H9 (cell line): ENCODE measurements around the gene SEPTIN2. TPM values are rescaled to one million over a fixed set of nuclear protein-coding genes. Genes with fewer than 3 reads are reported as not detected.
A peak's percentile ranks its signal among the peaks of the same experiment; 100 is the strongest.

Source experiments
- DNase-seq: peaks from one replicate; pipeline ENCODE4 v3.0.0-alpha.2; 2017
- H2AFZ ChIP-seq: one replicate; pipeline ENCODE4 v1.6.1; 2013; ENCODE audit warnings: mild to moderate bottlenecking, low read length, control low read depth, moderate library complexity
- H2AK5ac ChIP-seq: 2 replicates; pipeline ENCODE4 v1.6.1; 2013; ENCODE audit warnings: low read length, control low read depth, mixed read lengths; ENCODE audit not compliant: insufficient read length
- H2BK120ac ChIP-seq: one replicate; pipeline ENCODE4 v1.6.1; 2013; ENCODE audit warnings: low read depth, mild to moderate bottlenecking, low read length, control low read depth, inconsistent platforms; ENCODE audit not compliant: poor library complexity, severe bottlenecking
- H2BK12ac ChIP-seq: 2 replicates; pipeline ENCODE4 v1.6.1; 2013; ENCODE audit warnings: low read length, control low read depth, mixed read lengths, low read depth; ENCODE audit not compliant: insufficient read length
- H2BK15ac ChIP-seq: 2 replicates; pipeline ENCODE4 v1.6.1; 2013; ENCODE audit warnings: low read depth, low read length, control low read depth
- H2BK20ac ChIP-seq: one replicate; pipeline ENCODE4 v1.6.1; 2013; ENCODE audit warnings: low read depth, mild to moderate bottlenecking, low read length, control low read depth, inconsistent platforms; ENCODE audit not compliant: poor library complexity, severe bottlenecking
- H2BK5ac ChIP-seq: 2 replicates; pipeline ENCODE4 v1.6.1; 2013; ENCODE audit warnings: low read length, control low read depth, mixed read lengths; ENCODE audit not compliant: insufficient read length
- H3K14ac ChIP-seq: 2 replicates; pipeline ENCODE4 v1.6.1; 2013; ENCODE audit warnings: low read length, control low read depth; ENCODE audit not compliant: insufficient read depth
- H3K18ac ChIP-seq: 2 replicates; pipeline ENCODE4 v1.6.1; 2013; ENCODE audit warnings: low read depth, mild to moderate bottlenecking, mixed read lengths, low read length, control low read depth; ENCODE audit not compliant: insufficient read length
- H3K23ac ChIP-seq: 2 replicates; pipeline ENCODE4 v1.6.1; 2013; ENCODE audit warnings: low read length, control low read depth, mixed read lengths, low read depth; ENCODE audit not compliant: insufficient read length
- H3K23me2 ChIP-seq: 2 replicates; pipeline ENCODE4 v1.6.1; 2013; ENCODE audit warnings: low read depth, mild to moderate bottlenecking, mixed read lengths, low read length, control low read depth; ENCODE audit not compliant: insufficient read length, poor library complexity, severe bottlenecking
- H3K27ac ChIP-seq: 2 replicates; pipeline ENCODE4 v1.5.1; 2013; ENCODE audit warnings: low read length, control low read depth, mixed read lengths, low read depth; ENCODE audit not compliant: insufficient read length
- H3K27me3 ChIP-seq: 2 replicates; pipeline ENCODE4 v1.6.1; 2013; ENCODE audit warnings: low read length, control low read depth, inconsistent platforms; ENCODE audit not compliant: insufficient read depth
- H3K4ac ChIP-seq: 2 replicates; pipeline ENCODE4 v1.6.1; 2013; ENCODE audit warnings: low read depth, mild to moderate bottlenecking, control low read depth, inconsistent platforms, low read length, moderate library complexity
- H3K4me1 ChIP-seq: 2 replicates; pipeline ENCODE4 v1.6.1; 2013; ENCODE audit warnings: low read length, control low read depth, inconsistent platforms; ENCODE audit not compliant: insufficient read depth
- H3K4me2 ChIP-seq: 2 replicates; pipeline ENCODE4 v1.6.1; 2013; ENCODE audit warnings: low read length, control low read depth, mixed read lengths; ENCODE audit not compliant: insufficient read length, insufficient read depth
- H3K56ac ChIP-seq: 2 replicates; pipeline ENCODE4 v1.6.1; 2013; ENCODE audit warnings: low read depth, mild to moderate bottlenecking, mixed read lengths, low read length, control low read depth; ENCODE audit not compliant: insufficient read length
- H3K79me1 ChIP-seq: 2 replicates; pipeline ENCODE4 v1.6.1; 2013; ENCODE audit warnings: low read depth, mild to moderate bottlenecking, moderate library complexity, low read length, control low read depth, inconsistent platforms; ENCODE audit not compliant: insufficient read depth, poor library complexity, severe bottlenecking
- H3K79me2 ChIP-seq: 2 replicates; pipeline ENCODE4 v1.6.1; 2013; ENCODE audit warnings: low read length, control low read depth, inconsistent platforms; ENCODE audit not compliant: insufficient read depth
- H3K9ac ChIP-seq: 2 replicates; pipeline ENCODE4 v1.6.1; 2013; ENCODE audit warnings: low read length, control low read depth, mixed read lengths; ENCODE audit not compliant: insufficient read length; ENCODE audit errors: extremely low read depth
- H3K9me3 ChIP-seq: one replicate; pipeline ENCODE4 v1.6.1; 2013; ENCODE audit warnings: low read depth, low read length, inconsistent platforms; ENCODE audit not compliant: control insufficient read depth
- H3T11ph ChIP-seq: one replicate; pipeline ENCODE4 v1.6.1; 2013; ENCODE audit warnings: mild to moderate bottlenecking, low read length, control low read depth, inconsistent platforms
- H4K20me1 ChIP-seq: one replicate; pipeline ENCODE4 v1.6.1; 2013; ENCODE audit not compliant: control insufficient read depth, insufficient read length, insufficient read depth
- H4K5ac ChIP-seq: 2 replicates; pipeline ENCODE4 v1.6.1; 2013; ENCODE audit warnings: low read depth, mild to moderate bottlenecking, mixed read lengths, low read length, control low read depth; ENCODE audit not compliant: insufficient read length
- H4K8ac ChIP-seq: replicated peaks from 2 replicates; pipeline ENCODE4 v1.6.1; 2013; ENCODE audit warnings: low read length, control low read depth, mixed read lengths, low read depth; ENCODE audit not compliant: insufficient read length
- H4K91ac ChIP-seq: 2 replicates; pipeline ENCODE4 v1.6.1; 2013; ENCODE audit warnings: low read depth, mild to moderate bottlenecking, moderate library complexity, mixed read lengths, low read length, control low read depth; ENCODE audit not compliant: insufficient read length
- H3K27ac Mint-ChIP-seq, 3 experiments: 2 replicates in 2 of 3; 3 replicates in 1 of 3; pipeline ENCODE4 v1.8.0; 2020 to 2021; ENCODE audit warnings: mixed read lengths in 3 of 3, mild to moderate bottlenecking in 1 of 3, moderate library complexity in 1 of 3
- H3K27me3 Mint-ChIP-seq: 2 replicates; pipeline ENCODE4 v1.8.0; 2021; ENCODE audit warnings: low read depth, mild to moderate bottlenecking, moderate library complexity, mixed read lengths
- H3K36me3 Mint-ChIP-seq, 3 experiments: 2 replicates in 2 of 3; 3 replicates in 1 of 3; pipeline ENCODE4 v1.8.0; 2020 to 2021; ENCODE audit warnings: low read depth in 3 of 3, mixed read lengths in 3 of 3; ENCODE audit not compliant: insufficient read depth in 1 of 3
- H3K4me1 Mint-ChIP-seq, 2 experiments: 2 replicates each; pipeline ENCODE4 v1.8.0; 2020; ENCODE audit warnings: mixed read lengths in 2 of 2
- H3K4me3 Mint-ChIP-seq, 2 experiments: 2 replicates in 1 of 2; 3 replicates in 1 of 2; pipeline ENCODE4 v1.8.0; 2020 to 2021; ENCODE audit warnings: mild to moderate bottlenecking in 2 of 2, mixed read lengths in 2 of 2, moderate library complexity in 1 of 2
- H3K9me3 Mint-ChIP-seq, 2 experiments: 2 replicates in 1 of 2; 3 replicates in 1 of 2; pipeline ENCODE4 v1.8.0; 2020; ENCODE audit warnings: mild to moderate bottlenecking in 2 of 2, mixed read lengths in 2 of 2, moderate library complexity in 1 of 2
- CTCF ChIP-seq: fragments of 200-600 bp; sonication (generic); conservative IDR thresholded peaks from 3 replicates; pipeline ENCODE4 v1.8.0; 2021; ENCODE audit warnings: antibody characterized with exemption, mild to moderate bottlenecking
- WGBS: extraction: QIAGEN DNeasy Blood & Tissue Kit; methylation state at CpG from one replicate; pipeline ENCODE4 v1.1.7; 2013; ENCODE audit warnings: missing lambda C conversion rate, low lambda C conversion rate, mixed read lengths; ENCODE audit not compliant: insufficient read length; ENCODE audit errors: extremely low coverage; 5-methylcytosine and 5-hydroxymethylcytosine counted together
- long read RNA-seq: library from polyadenylated mRNA; unstranded; transcript quantifications from one replicate; pipeline ENCODE4 v2.0.0, GENCODE V29; 2020
- total RNA-seq: library from RNA; stranded (reverse); gene quantifications from 2 replicates; pipeline ENCODE4 v1.2.1, GENCODE V29; 2021

SEPTIN2 gene
- total RNA-seq = 385 and 399 TPM in 2 replicates
- long read RNA-seq, transcript SEPT2-208 (12 exons, 3,267 nt) = minor isoform, 23 of 2,723 reads
- long read RNA-seq, transcript SEPT2-204 (13 exons, 3,701 nt) = minor isoform, 188 of 2,723 reads
- long read RNA-seq, transcript SEPT2-203 (13 exons, 3,315 nt) = major isoform, 1,833 of 2,723 reads
- long read RNA-seq, transcript SEPT2-238 (4 exons, 740 nt) = minor isoform, 11 of 2,723 reads
- long read RNA-seq, partial matches to known transcripts = 135 of 2,723 reads
- long read RNA-seq, other reads (novel, unspliced or antisense) = 511 of 2,723 reads

DNA sequence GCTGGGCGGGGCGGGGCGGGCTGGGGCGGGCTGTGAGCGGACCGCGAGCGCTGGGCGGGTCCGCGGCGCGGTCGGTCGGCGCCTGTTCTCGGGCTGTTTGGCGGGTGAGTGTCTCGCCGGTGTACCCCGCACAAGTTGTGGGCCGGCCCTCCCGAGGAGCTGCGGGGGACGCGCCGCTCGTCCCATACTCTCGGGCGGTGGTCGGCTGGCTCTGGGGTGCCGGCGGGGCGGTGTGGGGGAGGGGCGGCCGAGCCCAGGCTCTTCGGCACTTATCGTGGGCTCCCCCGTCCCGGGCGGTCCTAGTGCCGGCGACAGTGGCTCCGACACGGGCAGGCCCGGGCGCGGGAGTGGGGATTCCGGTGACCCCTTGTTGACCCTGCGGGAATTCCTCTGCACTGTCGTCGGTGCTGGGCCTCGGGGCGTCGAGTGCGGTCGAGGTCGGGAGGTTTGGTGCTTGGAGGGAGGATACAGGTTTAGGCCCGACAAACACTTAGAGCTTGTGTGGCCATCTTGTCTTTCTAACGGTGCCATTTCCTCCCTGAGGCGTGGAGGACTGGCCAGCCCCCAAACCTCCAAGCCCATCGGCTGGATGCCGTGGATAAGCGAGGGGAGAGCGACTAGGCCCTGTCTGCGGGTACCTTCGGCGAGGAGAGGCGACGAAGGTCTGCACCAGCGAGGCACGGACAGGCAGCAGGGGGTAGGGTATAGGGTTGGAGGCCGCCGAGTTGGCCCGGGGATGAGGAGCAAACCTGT is at the start of gene SEPTIN2:
SEPTIN2 (plus strand) TSS at position 47 of the 753 bp plus-strand sequence. CDS start 8,308 bp downstream, outside the sequence.
- Mint-ChIP-seq H3K27ac (peak within 1 kb of the TSS; percentile 100), H3K4me3 (peak within 1 kb of the TSS; percentile 100), H3K9me3 (no peaks in the 10 kb centered on the region; a peak in 1 of 5 replicates), H3K36me3 (peaks cover 4 to 25% (median 20%) of the 10 kb centered on the region in 3 experiments; a peak in 6 of 7 replicates), H3K27me3 (no peaks in the 10 kb centered on the region), H3K4me1 (peaks cover 58% of the 10 kb centered on the region in 2 experiments)
- Histone ChIP-seq H4K8ac (peak within 1 kb of the TSS; percentile 11), H2BK20ac (no peak within 1 kb of the TSS), H3K14ac (peak within 1 kb of the TSS; percentile 99), H3K4me2 (peak within 1 kb of the TSS; percentile 95), H3K79me2 (peaks cover 73% of the 10 kb centered on the region), H3K56ac (peak within 1 kb of the TSS; percentile 41), H3K23me2 (peaks cover 9% of the 10 kb centered on the region), H2BK12ac (no peak within 1 kb of the TSS), H3K27ac (peak within 1 kb of the TSS; percentile 84), H3K79me1 (no peaks in the 10 kb centered on the region), H2BK15ac (no peak within 1 kb of the TSS), H4K91ac (no peak within 1 kb of the TSS), H2BK5ac (peak within 1 kb of the TSS; percentile 81), H3K4me1 (no peaks in the 10 kb centered on the region), H3K9me3 (no peaks in the 10 kb centered on the region), H4K5ac (peak within 1 kb of the TSS; percentile 84), H3K4ac (no peak within 1 kb of the TSS; the same call in 1 of the 2 replicates), H2AK5ac (no peak within 1 kb of the TSS), H2AFZ (no peak within 1 kb of the TSS), H4K20me1 (no peaks in the 10 kb centered on the region), H3T11ph (no peak within 1 kb of the TSS), H3K18ac (peak within 1 kb of the TSS; percentile 99), H3K9ac (peak within 1 kb of the TSS; percentile 99), H2BK120ac (peak within 1 kb of the TSS; percentile 70), H3K23ac (no peak within 1 kb of the TSS), H3K27me3 (no peaks in the 10 kb centered on the region)
- TF ChIP-seq CTCF = no peak
- WGBS = no CpG with 5 or more reads among the region's 75 CpGs
- no peak for DNase-seq
